HepG2 (cell line): ENCODE results near the gene F8A2. TPM values are rescaled to one million over a fixed set of nuclear protein-coding genes. Genes with fewer than 3 reads are reported as not detected.

Experiments
- ATAC-seq: fragments of 200-7000 bp; cut with Tn5 transposase; 3 replicates; pipeline ENCODE4 v1.9.1; 2020; ENCODE audit warnings: mild to moderate bottlenecking, moderate library complexity
- BruUV-seq: library from RNA; stranded (reverse); fragments of 400-500 nt; replicated peaks from 2 replicates; lab custom pipeline; 2021; lab: Mats Ljungman, UMichigan
- CTCF ChIA-PET: fragments of 300-600 bp; formaldehyde crosslinking; extraction: SDS; loops from one replicate; lab custom pipeline; 2021; ENCODE audit warnings: low total read pairs, inconsistent platforms, low intra/inter-chr PET ratio; lab: Yijun Ruan, JAX
- POLR2A ChIA-PET: fragments of 350-600 bp; sonication (Branson Sonifier 250); formaldehyde crosslinking; loops from one replicate; lab custom pipeline; 2020; ENCODE audit warnings: antibody characterized with exemption, inconsistent platforms; lab: Yijun Ruan, JAX
- DNase-seq: peaks from one replicate; pipeline ENCODE4 v3.0.0-alpha.2; 2015; ENCODE audit warnings: low spot score
- FAIRE-seq: peaks from 3 replicates; lab custom pipeline; 2011; peaks lifted over from hg19 to GRCh38; lab: Jason Lieb, UNC
- H2AFZ ChIP-seq: one replicate; pipeline ENCODE4 v1.6.1; 2011; ENCODE audit warnings: low read length, inconsistent platforms
- H3K27ac ChIP-seq: fragments of 300-600 bp; 3 replicates; pipeline ENCODE4 v1.8.0; 2011; ENCODE audit warnings: mixed run types, mild to moderate bottlenecking, mixed read lengths, low read length, inconsistent platforms; ENCODE audit not compliant: insufficient read depth; ENCODE audit errors: extremely low read length
- H3K27me3 ChIP-seq, 2 experiments: fragments of 200-600 bp in 1 of 2; 2 replicates in 1 of 2; 3 replicates in 1 of 2; pipeline versions ENCODE4 v1.6.0 to v1.8.0; 2011; ENCODE audit warnings: low read length in 2 of 2, mild to moderate bottlenecking in 2 of 2, moderate library complexity in 2 of 2, inconsistent platforms in 1 of 2; ENCODE audit not compliant: insufficient read depth in 2 of 2, control insufficient read depth in 1 of 2
- H3K36me3 ChIP-seq, 2 experiments: fragments of 200-600 bp in 1 of 2; replicated peaks in 1 of 2; 2 replicates in 1 of 2; 3 replicates in 1 of 2; pipeline versions ENCODE4 v1.5.1 to v1.8.0; 2011; ENCODE audit warnings: low read length in 2 of 2, inconsistent platforms in 1 of 2; ENCODE audit not compliant: insufficient read depth in 2 of 2, control insufficient read depth in 1 of 2
- H3K4me1 ChIP-seq: 2 replicates; pipeline ENCODE4 v1.5.1; 2012; ENCODE audit warnings: low read length, inconsistent platforms; ENCODE audit not compliant: insufficient read depth
- H3K4me2 ChIP-seq: 2 replicates; pipeline ENCODE4 v1.6.0; 2011; ENCODE audit warnings: low read depth, low read length, inconsistent platforms
- H3K4me3 ChIP-seq, 3 experiments: fragments of 200-600 bp in 1 of 3; sonication (generic), shearing (Covaris generic) in 1 of 3; replicated peaks in 1 of 3; 2 replicates each; pipeline ENCODE4 v1.5.1; 2011 to 2016; ENCODE audit warnings: low read length in 3 of 3, inconsistent platforms in 2 of 3, low read depth in 2 of 3, mild to moderate bottlenecking in 2 of 3, control low read depth in 1 of 3, mixed read lengths in 1 of 3; ENCODE audit not compliant: insufficient read depth in 1 of 3
- H3K79me2 ChIP-seq: one replicate; pipeline ENCODE4 v1.6.1; 2011; ENCODE audit warnings: low read length, inconsistent platforms; ENCODE audit not compliant: insufficient read depth
- H3K9ac ChIP-seq: 2 replicates; pipeline ENCODE4 v1.6.0; 2011; ENCODE audit warnings: mild to moderate bottlenecking, low read depth, low read length, inconsistent platforms; ENCODE audit not compliant: insufficient read depth
- H3K9me3 ChIP-seq: 2 replicates; pipeline ENCODE4 v1.5.1; 2012; ENCODE audit warnings: mild to moderate bottlenecking, low read length
- H4K20me1 ChIP-seq: 2 replicates; pipeline ENCODE4 v1.6.0; 2011; ENCODE audit warnings: inconsistent platforms, mild to moderate bottlenecking, low read length, moderate library complexity; ENCODE audit not compliant: insufficient read depth
- ARNT ChIP-seq: fragments of 450-650 bp; IDR thresholded peaks from 2 replicates; pipeline ENCODE4 v1.6.1; 2017
- FOXK2 ChIP-seq: fragments of 450-650 bp; IDR thresholded peaks from 2 replicates; pipeline ENCODE4 v1.6.1; 2016
- KDM2A ChIP-seq: sonication (generic); formaldehyde crosslinking; IDR thresholded peaks from 2 replicates; pipeline ENCODE4 v1.4.0; 2020; ENCODE audit warnings: low read depth, missing genetic modification reagents, borderline replicate concordance
- ONECUT2 ChIP-seq: sonication (generic); formaldehyde crosslinking; IDR thresholded peaks from 2 replicates; pipeline ENCODE4 v1.4.0; 2020; ENCODE audit warnings: missing genetic modification reagents
- SMAD9 ChIP-seq: sonication (generic); formaldehyde crosslinking; IDR thresholded peaks from 2 replicates; pipeline ENCODE4 v1.5.1; 2020; ENCODE audit warnings: mild to moderate bottlenecking, missing genetic modification reagents
- SP1 ChIP-seq, 2 experiments: fragments of 450-650 bp in 1 of 2; sonication (generic) in 1 of 2; formaldehyde crosslinking in 1 of 2; IDR thresholded peaks; 2 replicates each; pipeline versions ENCODE4 v1.4.0 to v1.6.1; 2016 to 2020; ENCODE audit warnings: missing genetic modification reagents in 1 of 2
- ZNF234 ChIP-seq: sonication (generic); formaldehyde crosslinking; conservative IDR thresholded peaks from 2 replicates; pipeline ENCODE4 v1.5.1; 2020; ENCODE audit warnings: mild to moderate bottlenecking, missing genetic modification reagents
- ZNF446 ChIP-seq: sonication (generic); formaldehyde crosslinking; IDR thresholded peaks from 2 replicates; pipeline ENCODE4 v1.5.0; 2020; ENCODE audit warnings: mild to moderate bottlenecking, missing genetic modification reagents
- ZNF530 ChIP-seq: sonication (generic); formaldehyde crosslinking; IDR thresholded peaks from 2 replicates; pipeline ENCODE4 v1.5.0; 2020; ENCODE audit warnings: low read depth, mild to moderate bottlenecking, missing genetic modification reagents
- ZNF850 ChIP-seq: sonication (generic); formaldehyde crosslinking; conservative IDR thresholded peaks from 2 replicates; pipeline ENCODE4 v1.9.0; 2021; ENCODE audit warnings: mild to moderate bottlenecking, missing genetic modification reagents
- WGBS: methylation state at CpG from one replicate; pipeline ENCODE4 v1.1.6; 2017; ENCODE audit warnings: low lambda C conversion rate; 5-methylcytosine and 5-hydroxymethylcytosine counted together
- in situ Hi-C: cut with HindIII; loops from 2 replicates; pipeline ENCODE4 v1.10.0; 2017; ENCODE audit warnings: low pct_unique_long_range_greater_than_20kb; ENCODE audit not compliant: extremely low pct_ligation_motif_present
- intact Hi-C: fragments of 100-400 bp; cut with micrococcal nuclease; formaldehyde crosslinking; loops from one replicate; pipeline ENCODE4 v1.10.0; 2022; ENCODE audit not compliant: unreplicated experiment
- polyA plus RNA-seq, 8 experiments: library from polyadenylated mRNA; depleted of rRNA in 3 of 8; stranded (reverse) in 7 of 8; unstranded in 1 of 8; fragments of >200 nt; fragmentation: Illumina TruSeq in 4 of 8; extraction: Trizol in 4 of 8; gene quantifications; 2 replicates each; pipeline versions ENCODE4 v1.2.1 to v1.2.3, GENCODE V29; 2011 to 2016; ENCODE audit warnings: low read depth in 4 of 8, missing spikeins in 1 of 8, mixed read lengths in 1 of 8; ENCODE audit not compliant: insufficient read depth in 1 of 8
- total RNA-seq, 5 experiments: library from RNA; depleted of rRNA; stranded (reverse); fragments of >200 nt; fragmentation: Illumina TruSeq; extraction: Trizol; gene quantifications; 2 replicates each; pipeline ENCODE4 v1.2.3, GENCODE V29; 2016; ENCODE audit warnings: low read depth in 1 of 5
- TF ChIP-seq, protein P1 (sequence below): sonication (generic); formaldehyde crosslinking; IDR thresholded peaks from 2 replicates; pipeline ENCODE4 v1.9.0; 2021; ENCODE audit warnings: missing genetic modification reagents, borderline replicate concordance
- TF ChIP-seq, protein P2 (sequence below): sonication (generic); formaldehyde crosslinking; IDR thresholded peaks from 2 replicates; pipeline ENCODE4 v1.4.0; 2020; ENCODE audit warnings: missing genetic modification reagents, borderline replicate concordance
- TF ChIP-seq, protein P3 (sequence below): sonication (generic); formaldehyde crosslinking; IDR thresholded peaks from 2 replicates; pipeline ENCODE4 v1.4.0; 2020; ENCODE audit warnings: mild to moderate bottlenecking, low read depth, missing genetic modification reagents
- TF ChIP-seq, protein P4 (sequence below): IDR thresholded peaks from 2 replicates; pipeline ENCODE4 v1.4.0; 2020; ENCODE audit warnings: mild to moderate bottlenecking, missing genetic modification reagents

The F8A2 gene
- total and polyA plus RNA-seq, 2 of the 13 experiments (the other 11 are each of a cell fraction or from before 2014, with no cell fraction given) = not detected

DNA sequence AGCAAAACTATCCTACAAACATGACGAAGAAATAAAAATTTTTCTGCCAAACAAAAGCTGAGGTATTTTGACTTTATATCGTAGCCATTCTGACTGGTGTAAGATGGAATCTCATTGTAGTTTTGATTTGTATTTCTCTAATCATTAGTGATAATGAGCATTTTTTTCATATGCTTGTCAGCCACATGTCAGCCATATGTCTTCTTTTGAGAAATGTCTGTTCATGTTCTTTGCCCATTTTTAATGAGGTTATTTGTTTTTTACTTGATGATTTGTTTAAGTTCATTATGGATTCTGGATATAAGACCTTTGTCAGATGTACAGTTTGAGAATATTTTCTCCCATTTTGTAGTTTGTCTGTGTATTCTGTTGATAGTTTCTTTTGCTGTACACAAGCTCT, 24.5 kb downstream of the F8A2 start (continued):
- TF ChIP-seq, protein P1, sequence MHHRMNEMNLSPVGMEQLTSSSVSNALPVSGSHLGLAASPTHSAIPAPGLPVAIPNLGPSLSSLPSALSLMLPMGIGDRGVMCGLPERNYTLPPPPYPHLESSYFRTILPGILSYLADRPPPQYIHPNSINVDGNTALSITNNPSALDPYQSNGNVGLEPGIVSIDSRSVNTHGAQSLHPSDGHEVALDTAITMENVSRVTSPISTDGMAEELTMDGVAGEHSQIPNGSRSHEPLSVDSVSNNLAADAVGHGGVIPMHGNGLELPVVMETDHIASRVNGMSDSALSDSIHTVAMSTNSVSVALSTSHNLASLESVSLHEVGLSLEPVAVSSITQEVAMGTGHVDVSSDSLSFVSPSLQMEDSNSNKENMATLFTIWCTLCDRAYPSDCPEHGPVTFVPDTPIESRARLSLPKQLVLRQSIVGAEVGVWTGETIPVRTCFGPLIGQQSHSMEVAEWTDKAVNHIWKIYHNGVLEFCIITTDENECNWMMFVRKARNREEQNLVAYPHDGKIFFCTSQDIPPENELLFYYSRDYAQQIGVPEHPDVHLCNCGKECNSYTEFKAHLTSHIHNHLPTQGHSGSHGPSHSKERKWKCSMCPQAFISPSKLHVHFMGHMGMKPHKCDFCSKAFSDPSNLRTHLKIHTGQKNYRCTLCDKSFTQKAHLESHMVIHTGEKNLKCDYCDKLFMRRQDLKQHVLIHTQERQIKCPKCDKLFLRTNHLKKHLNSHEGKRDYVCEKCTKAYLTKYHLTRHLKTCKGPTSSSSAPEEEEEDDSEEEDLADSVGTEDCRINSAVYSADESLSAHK = no peak

DNA sequence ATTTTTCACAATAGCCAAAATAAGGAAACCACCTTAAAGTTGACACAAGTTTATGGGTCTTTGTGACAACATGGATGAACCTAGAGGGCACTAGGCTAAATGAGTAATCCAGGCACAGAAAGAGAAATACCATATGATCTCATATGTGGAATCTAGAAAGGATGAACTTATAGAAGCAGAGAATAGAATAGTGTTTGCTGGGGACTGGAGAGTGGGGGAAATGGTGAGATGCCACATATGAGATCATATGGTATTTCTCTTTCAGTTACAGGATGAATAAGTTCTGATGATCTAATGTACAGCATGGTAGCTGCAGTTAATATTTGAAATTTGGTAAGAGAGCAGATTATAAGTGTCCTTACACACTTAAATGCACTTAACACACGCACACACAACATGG, 35.9 kb downstream of the F8A2 start:
- no peak overlapping the region for H3K4me2 ChIP-seq
- intact Hi-C loops = no loop called here
- POLR2A ChIA-PET = no interaction called here
- TF ChIP-seq ZNF530 (CRISPR knock-in tag) (no peak), ZNF234 (CRISPR knock-in tag) (no peak), SP1 (IDR thresholded peaks at IDR 0.05) (no peak), SP1 (CRISPR knock-in tag; IDR thresholded peaks at IDR 0.05) (no peak), ZNF850 (no peak), ZNF446 (no peak), ONECUT2 (no peak), FOXK2 (no peak), SMAD9 (CRISPR knock-in tag) (no peak), KDM2A (CRISPR knock-in tag) (no peak), ARNT (no peak)
- TF ChIP-seq, protein P2, sequence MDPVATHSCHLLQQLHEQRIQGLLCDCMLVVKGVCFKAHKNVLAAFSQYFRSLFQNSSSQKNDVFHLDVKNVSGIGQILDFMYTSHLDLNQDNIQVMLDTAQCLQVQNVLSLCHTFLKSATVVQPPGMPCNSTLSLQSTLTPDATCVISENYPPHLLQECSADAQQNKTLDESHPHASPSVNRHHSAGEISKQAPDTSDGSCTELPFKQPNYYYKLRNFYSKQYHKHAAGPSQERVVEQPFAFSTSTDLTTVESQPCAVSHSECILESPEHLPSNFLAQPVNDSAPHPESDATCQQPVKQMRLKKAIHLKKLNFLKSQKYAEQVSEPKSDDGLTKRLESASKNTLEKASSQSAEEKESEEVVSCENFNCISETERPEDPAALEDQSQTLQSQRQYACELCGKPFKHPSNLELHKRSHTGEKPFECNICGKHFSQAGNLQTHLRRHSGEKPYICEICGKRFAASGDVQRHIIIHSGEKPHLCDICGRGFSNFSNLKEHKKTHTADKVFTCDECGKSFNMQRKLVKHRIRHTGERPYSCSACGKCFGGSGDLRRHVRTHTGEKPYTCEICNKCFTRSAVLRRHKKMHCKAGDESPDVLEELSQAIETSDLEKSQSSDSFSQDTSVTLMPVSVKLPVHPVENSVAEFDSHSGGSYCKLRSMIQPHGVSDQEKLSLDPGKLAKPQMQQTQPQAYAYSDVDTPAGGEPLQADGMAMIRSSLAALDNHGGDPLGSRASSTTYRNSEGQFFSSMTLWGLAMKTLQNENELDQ (CRISPR knock-in tag) = no peak
- TF ChIP-seq, protein P3, sequence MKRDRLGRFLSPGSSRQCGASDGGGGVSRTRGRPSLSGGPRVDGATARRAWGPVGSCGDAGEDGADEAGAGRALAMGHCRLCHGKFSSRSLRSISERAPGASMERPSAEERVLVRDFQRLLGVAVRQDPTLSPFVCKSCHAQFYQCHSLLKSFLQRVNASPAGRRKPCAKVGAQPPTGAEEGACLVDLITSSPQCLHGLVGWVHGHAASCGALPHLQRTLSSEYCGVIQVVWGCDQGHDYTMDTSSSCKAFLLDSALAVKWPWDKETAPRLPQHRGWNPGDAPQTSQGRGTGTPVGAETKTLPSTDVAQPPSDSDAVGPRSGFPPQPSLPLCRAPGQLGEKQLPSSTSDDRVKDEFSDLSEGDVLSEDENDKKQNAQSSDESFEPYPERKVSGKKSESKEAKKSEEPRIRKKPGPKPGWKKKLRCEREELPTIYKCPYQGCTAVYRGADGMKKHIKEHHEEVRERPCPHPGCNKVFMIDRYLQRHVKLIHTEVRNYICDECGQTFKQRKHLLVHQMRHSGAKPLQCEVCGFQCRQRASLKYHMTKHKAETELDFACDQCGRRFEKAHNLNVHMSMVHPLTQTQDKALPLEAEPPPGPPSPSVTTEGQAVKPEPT (CRISPR knock-in tag) = no peak
- TF ChIP-seq, protein P4, sequence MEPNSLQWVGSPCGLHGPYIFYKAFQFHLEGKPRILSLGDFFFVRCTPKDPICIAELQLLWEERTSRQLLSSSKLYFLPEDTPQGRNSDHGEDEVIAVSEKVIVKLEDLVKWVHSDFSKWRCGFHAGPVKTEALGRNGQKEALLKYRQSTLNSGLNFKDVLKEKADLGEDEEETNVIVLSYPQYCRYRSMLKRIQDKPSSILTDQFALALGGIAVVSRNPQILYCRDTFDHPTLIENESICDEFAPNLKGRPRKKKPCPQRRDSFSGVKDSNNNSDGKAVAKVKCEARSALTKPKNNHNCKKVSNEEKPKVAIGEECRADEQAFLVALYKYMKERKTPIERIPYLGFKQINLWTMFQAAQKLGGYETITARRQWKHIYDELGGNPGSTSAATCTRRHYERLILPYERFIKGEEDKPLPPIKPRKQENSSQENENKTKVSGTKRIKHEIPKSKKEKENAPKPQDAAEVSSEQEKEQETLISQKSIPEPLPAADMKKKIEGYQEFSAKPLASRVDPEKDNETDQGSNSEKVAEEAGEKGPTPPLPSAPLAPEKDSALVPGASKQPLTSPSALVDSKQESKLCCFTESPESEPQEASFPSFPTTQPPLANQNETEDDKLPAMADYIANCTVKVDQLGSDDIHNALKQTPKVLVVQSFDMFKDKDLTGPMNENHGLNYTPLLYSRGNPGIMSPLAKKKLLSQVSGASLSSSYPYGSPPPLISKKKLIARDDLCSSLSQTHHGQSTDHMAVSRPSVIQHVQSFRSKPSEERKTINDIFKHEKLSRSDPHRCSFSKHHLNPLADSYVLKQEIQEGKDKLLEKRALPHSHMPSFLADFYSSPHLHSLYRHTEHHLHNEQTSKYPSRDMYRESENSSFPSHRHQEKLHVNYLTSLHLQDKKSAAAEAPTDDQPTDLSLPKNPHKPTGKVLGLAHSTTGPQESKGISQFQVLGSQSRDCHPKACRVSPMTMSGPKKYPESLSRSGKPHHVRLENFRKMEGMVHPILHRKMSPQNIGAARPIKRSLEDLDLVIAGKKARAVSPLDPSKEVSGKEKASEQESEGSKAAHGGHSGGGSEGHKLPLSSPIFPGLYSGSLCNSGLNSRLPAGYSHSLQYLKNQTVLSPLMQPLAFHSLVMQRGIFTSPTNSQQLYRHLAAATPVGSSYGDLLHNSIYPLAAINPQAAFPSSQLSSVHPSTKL (CRISPR knock-in tag) = no peak

More for the DNA sequence above, 35.9 kb downstream of the F8A2 start:
- in situ Hi-C loops = no loop called here
- Histone ChIP-seq H3K79me2 (no peaks in the 10 kb centered on the region), H2AFZ (no peak overlapping the region), H3K9ac (no peak overlapping the region), H3K4me1 (no peaks in the 10 kb centered on the region), H3K4me3 (no peak overlapping the region), H4K20me1 (no peaks in the 10 kb centered on the region), H3K27ac (no peak overlapping the region), H3K9me3 (no peaks in the 10 kb centered on the region), H3K27me3 (no peaks in the 10 kb centered on the region), H3K36me3 (no peaks in the 10 kb centered on the region)
- 100% methylated on average over 1 of the region's 1 CpG for WGBS
- ATAC-seq (no peak), FAIRE-seq (no peak), DNase-seq (no peak)
- CTCF ChIA-PET = no interaction called here
- no TSS peak for BruUV-seq
